HepG2 (cell line): ENCODE results near the gene ALDH2. TPM values are rescaled to one million over a fixed set of nuclear protein-coding genes. Genes with fewer than 3 reads are reported as not detected.

Source experiments
- ATAC-seq: fragments of 200-7000 bp; cut with Tn5 transposase; 3 replicates; pipeline ENCODE4 v1.9.1; 2020; ENCODE audit warnings: mild to moderate bottlenecking, moderate library complexity
- BruUV-seq: library from RNA; stranded (reverse); fragments of 400-500 nt; replicated peaks from 2 replicates; lab custom pipeline; 2021; lab: Mats Ljungman, UMichigan
- CTCF ChIA-PET: fragments of 300-600 bp; formaldehyde crosslinking; extraction: SDS; loops from one replicate; lab custom pipeline; 2021; ENCODE audit warnings: low total read pairs, inconsistent platforms, low intra/inter-chr PET ratio; lab: Yijun Ruan, JAX
- POLR2A ChIA-PET: fragments of 350-600 bp; sonication (Branson Sonifier 250); formaldehyde crosslinking; loops from one replicate; lab custom pipeline; 2020; ENCODE audit warnings: antibody characterized with exemption, inconsistent platforms; lab: Yijun Ruan, JAX
- DNase-seq: peaks from one replicate; pipeline ENCODE4 v3.0.0-alpha.2; 2015; ENCODE audit warnings: low spot score
- FAIRE-seq: peaks from 3 replicates; lab custom pipeline; 2011; peaks lifted over from hg19 to GRCh38; lab: Jason Lieb, UNC
- H2AFZ ChIP-seq: one replicate; pipeline ENCODE4 v1.6.1; 2011; ENCODE audit warnings: low read length, inconsistent platforms
- H3K27ac ChIP-seq: fragments of 300-600 bp; 3 replicates; pipeline ENCODE4 v1.8.0; 2011; ENCODE audit warnings: mixed run types, mild to moderate bottlenecking, mixed read lengths, low read length, inconsistent platforms; ENCODE audit not compliant: insufficient read depth; ENCODE audit errors: extremely low read length
- H3K27me3 ChIP-seq, 2 experiments: fragments of 200-600 bp in 1 of 2; 2 replicates in 1 of 2; 3 replicates in 1 of 2; pipeline versions ENCODE4 v1.6.0 to v1.8.0; 2011; ENCODE audit warnings: low read length in 2 of 2, mild to moderate bottlenecking in 2 of 2, moderate library complexity in 2 of 2, inconsistent platforms in 1 of 2; ENCODE audit not compliant: insufficient read depth in 2 of 2, control insufficient read depth in 1 of 2
- H3K36me3 ChIP-seq, 2 experiments: fragments of 200-600 bp in 1 of 2; replicated peaks in 1 of 2; 2 replicates in 1 of 2; 3 replicates in 1 of 2; pipeline versions ENCODE4 v1.5.1 to v1.8.0; 2011; ENCODE audit warnings: low read length in 2 of 2, inconsistent platforms in 1 of 2; ENCODE audit not compliant: insufficient read depth in 2 of 2, control insufficient read depth in 1 of 2
- H3K4me1 ChIP-seq: 2 replicates; pipeline ENCODE4 v1.5.1; 2012; ENCODE audit warnings: low read length, inconsistent platforms; ENCODE audit not compliant: insufficient read depth
- H3K4me2 ChIP-seq: 2 replicates; pipeline ENCODE4 v1.6.0; 2011; ENCODE audit warnings: low read depth, low read length, inconsistent platforms
- H3K4me3 ChIP-seq, 3 experiments: fragments of 200-600 bp in 1 of 3; sonication (generic), shearing (Covaris generic) in 1 of 3; replicated peaks in 1 of 3; 2 replicates each; pipeline ENCODE4 v1.5.1; 2011 to 2016; ENCODE audit warnings: low read length in 3 of 3, inconsistent platforms in 2 of 3, low read depth in 2 of 3, mild to moderate bottlenecking in 2 of 3, control low read depth in 1 of 3, mixed read lengths in 1 of 3; ENCODE audit not compliant: insufficient read depth in 1 of 3
- H3K79me2 ChIP-seq: one replicate; pipeline ENCODE4 v1.6.1; 2011; ENCODE audit warnings: low read length, inconsistent platforms; ENCODE audit not compliant: insufficient read depth
- H3K9ac ChIP-seq: 2 replicates; pipeline ENCODE4 v1.6.0; 2011; ENCODE audit warnings: mild to moderate bottlenecking, low read depth, low read length, inconsistent platforms; ENCODE audit not compliant: insufficient read depth
- H3K9me3 ChIP-seq: 2 replicates; pipeline ENCODE4 v1.5.1; 2012; ENCODE audit warnings: mild to moderate bottlenecking, low read length
- H4K20me1 ChIP-seq: 2 replicates; pipeline ENCODE4 v1.6.0; 2011; ENCODE audit warnings: inconsistent platforms, mild to moderate bottlenecking, low read length, moderate library complexity; ENCODE audit not compliant: insufficient read depth
- RBM22 ChIP-seq: fragments of 200-400 bp; formaldehyde crosslinking; optimal IDR thresholded peaks from 2 replicates; pipeline ENCODE3; 2017; ENCODE audit warnings: mild to moderate bottlenecking, low read length, moderate library complexity
- RCOR2 ChIP-seq: IDR thresholded peaks from 2 replicates; pipeline ENCODE4 v1.6.1; 2016; ENCODE audit warnings: missing biosample characterization, missing genetic modification reagents
- TBX2 ChIP-seq: sonication (generic); formaldehyde crosslinking; IDR thresholded peaks from 2 replicates; pipeline ENCODE4 v1.5.0; 2020; ENCODE audit warnings: missing genetic modification reagents, mild to moderate bottlenecking, borderline replicate concordance
- ZNF124 ChIP-seq: sonication (generic); formaldehyde crosslinking; IDR thresholded peaks from 2 replicates; pipeline ENCODE4 v1.4.0; 2020; ENCODE audit warnings: missing genetic modification reagents
- WGBS: methylation state at CpG from one replicate; pipeline ENCODE4 v1.1.6; 2017; ENCODE audit warnings: low lambda C conversion rate; 5-methylcytosine and 5-hydroxymethylcytosine counted together
- in situ Hi-C: cut with HindIII; loops from 2 replicates; pipeline ENCODE4 v1.10.0; 2017; ENCODE audit warnings: low pct_unique_long_range_greater_than_20kb; ENCODE audit not compliant: extremely low pct_ligation_motif_present
- intact Hi-C: fragments of 100-400 bp; cut with micrococcal nuclease; formaldehyde crosslinking; loops from one replicate; pipeline ENCODE4 v1.10.0; 2022; ENCODE audit not compliant: unreplicated experiment
- polyA plus RNA-seq, 8 experiments: library from polyadenylated mRNA; depleted of rRNA in 3 of 8; stranded (reverse) in 7 of 8; unstranded in 1 of 8; fragments of >200 nt; fragmentation: Illumina TruSeq in 4 of 8; extraction: Trizol in 4 of 8; gene quantifications; 2 replicates each; pipeline versions ENCODE4 v1.2.1 to v1.2.3, GENCODE V29; 2011 to 2016; ENCODE audit warnings: low read depth in 4 of 8, missing spikeins in 1 of 8, mixed read lengths in 1 of 8; ENCODE audit not compliant: insufficient read depth in 1 of 8
- total RNA-seq, 5 experiments: library from RNA; depleted of rRNA; stranded (reverse); fragments of >200 nt; fragmentation: Illumina TruSeq; extraction: Trizol; gene quantifications; 2 replicates each; pipeline ENCODE4 v1.2.3, GENCODE V29; 2016; ENCODE audit warnings: low read depth in 1 of 5

ALDH2 gene
- total and polyA plus RNA-seq, 2 of the 13 experiments (the other 11 are each of a cell fraction or from before 2014, with no cell fraction given), result 78.8 to 103 TPM

GRCh38 chr12:111784953-111785352 is 18.2 kb downstream of the ALDH2 start:
- ATAC-seq (no peak), DNase-seq (no peak), FAIRE-seq (no peak)
- Histone ChIP-seq H3K4me2 (no peak overlapping the region), H3K4me3 (no peak overlapping the region), H3K9ac (no peak overlapping the region), H3K27ac (no peak overlapping the region), H3K36me3 (peaks cover 25 to 61% of the 10 kb centered on the region in 2 experiments; a peak in 4 of 5 replicates), H2AFZ (no peak overlapping the region), H3K4me1 (peaks cover 31% of the 10 kb centered on the region), H4K20me1 (peaks cover 2% of the 10 kb centered on the region; the same call in 1 of the 2 replicates), H3K79me2 (peaks cover 7% of the 10 kb centered on the region), H3K27me3 (no peaks in the 10 kb centered on the region), H3K9me3 (no peaks in the 10 kb centered on the region)
- in situ Hi-C loops, result no loop called here
- ChIA-PET CTCF (no interaction called here), POLR2A (interaction anchor here (1.4 kb wide), 1 partner anchor 10 kb away, joined by 4 read pairs; no protein-coding TSS in a partner anchor)
- 94% methylated on average over 4 of the region's 4 CpGs for WGBS
- BruUV-seq, result no TSS peak
- intact Hi-C loops, result no loop called here
- peak; percentile 22 for TF ChIP-seq RBM22
- TF ChIP-seq RCOR2 (CRISPR knock-in tag), result no peak

GRCh38 chr12:111785651-111786050 is 18.9 kb downstream of the ALDH2 start:
- Histone ChIP-seq H3K27ac (no peak overlapping the region), H2AFZ (no peak overlapping the region), H4K20me1 (peaks cover 2% of the 10 kb centered on the region; the same call in 1 of the 2 replicates), H3K9me3 (no peaks in the 10 kb centered on the region), H3K36me3 (peaks cover 30 to 62% of the 10 kb centered on the region in 2 experiments; a peak in 4 of 5 replicates), H3K27me3 (no peaks in the 10 kb centered on the region), H3K4me3 (no peak overlapping the region), H3K9ac (no peak overlapping the region), H3K4me1 (peaks cover 25% of the 10 kb centered on the region), H3K79me2 (peaks cover 2% of the 10 kb centered on the region), H3K4me2 (no peak overlapping the region)
- FAIRE-seq (no peak), ATAC-seq (no peak), DNase-seq (no peak)
- in situ Hi-C loops (no loop called here), intact Hi-C loops (no loop called here)
- CTCF ChIA-PET, result no interaction called here
- WGBS, result 90% methylated on average over 2 of the region's 2 CpGs
- no TSS peak for BruUV-seq
- TF ChIP-seq TBX2, result no peak
- no peak for TF ChIP-seq ZNF124 (CRISPR knock-in tag)
- POLR2A ChIA-PET, result interaction anchor here (1.4 kb wide), 1 partner anchor 11 kb away, joined by 4 read pairs; no protein-coding TSS in a partner anchor
